HepG2 (cell line): ENCODE results near the gene ZCCHC10. TPM values are rescaled to one million over a fixed set of nuclear protein-coding genes. Genes with fewer than 3 reads are reported as not detected.

Experiments used
- CCAR2 ChIP-seq: fragments of 200-400 bp; formaldehyde crosslinking; optimal IDR thresholded peaks from 2 replicates; pipeline ENCODE3; 2018; ENCODE audit warnings: low read depth, mild to moderate bottlenecking, low read length, moderate library complexity
- DZIP1 ChIP-seq: sonication (generic); formaldehyde crosslinking; IDR thresholded peaks from 2 replicates; pipeline ENCODE4 v1.5.0; 2020; ENCODE audit warnings: mild to moderate bottlenecking, missing genetic modification reagents
- ELF4 ChIP-seq: sonication (generic); formaldehyde crosslinking; IDR thresholded peaks from 2 replicates; pipeline ENCODE4 v1.5.0; 2020; ENCODE audit warnings: missing genetic modification reagents, mild to moderate bottlenecking, moderate library complexity, borderline replicate concordance
- ERF ChIP-seq: IDR thresholded peaks from 2 replicates; pipeline ENCODE4 v1.6.1; 2018; ENCODE audit warnings: missing biosample characterization, missing genetic modification reagents
- FIP1L1 ChIP-seq: fragments of 200-400 bp; formaldehyde crosslinking; IDR thresholded peaks from 2 replicates; pipeline ENCODE4 v1.6.1; 2018; ENCODE audit warnings: low read depth, mild to moderate bottlenecking, low read length, moderate library complexity, borderline replicate concordance; ENCODE audit not compliant: insufficient read depth
- GABPB1 ChIP-seq: IDR thresholded peaks from 2 replicates; pipeline ENCODE4 v1.6.1; 2016; ENCODE audit warnings: mild to moderate bottlenecking, missing genetic modification reagents, moderate library complexity, missing compliant biosample characterization
- NFYB ChIP-seq: sonication (generic); formaldehyde crosslinking; IDR thresholded peaks from 2 replicates; pipeline ENCODE4 v1.4.0; 2020; ENCODE audit warnings: missing genetic modification reagents
- NR3C1 ChIP-seq: sonication (generic); formaldehyde crosslinking; IDR thresholded peaks from 2 replicates; pipeline ENCODE4 v1.4.0; 2020; ENCODE audit warnings: missing genetic modification reagents
- PLRG1 ChIP-seq: fragments of 450-650 bp; conservative IDR thresholded peaks from 2 replicates; pipeline ENCODE4 v1.6.1; 2016
- REL ChIP-seq: sonication (generic); formaldehyde crosslinking; conservative IDR thresholded peaks from 2 replicates; pipeline ENCODE4 v1.8.0; 2022; ENCODE audit warnings: mild to moderate bottlenecking, missing genetic modification reagents, moderate library complexity
- ZFAT ChIP-seq: sonication (generic); formaldehyde crosslinking; conservative IDR thresholded peaks from 2 replicates; pipeline ENCODE4 v1.8.1; 2023; ENCODE audit warnings: missing genetic modification reagents, inconsistent platforms
- ZMYM2 ChIP-seq: sonication (generic); formaldehyde crosslinking; IDR thresholded peaks from 2 replicates; pipeline ENCODE4 v1.8.0; 2022; ENCODE audit warnings: mild to moderate bottlenecking, missing genetic modification reagents
- ZNF530 ChIP-seq: sonication (generic); formaldehyde crosslinking; IDR thresholded peaks from 2 replicates; pipeline ENCODE4 v1.5.0; 2020; ENCODE audit warnings: low read depth, mild to moderate bottlenecking, missing genetic modification reagents
- ZNF615 ChIP-seq: sonication (generic); formaldehyde crosslinking; IDR thresholded peaks from 2 replicates; pipeline ENCODE4 v1.5.0; 2020; ENCODE audit warnings: mild to moderate bottlenecking, missing genetic modification reagents, borderline replicate concordance
- polyA plus RNA-seq, 8 experiments: library from polyadenylated mRNA; depleted of rRNA in 3 of 8; stranded (reverse) in 7 of 8; unstranded in 1 of 8; fragments of >200 nt; fragmentation: Illumina TruSeq in 4 of 8; extraction: Trizol in 4 of 8; gene quantifications; 2 replicates each; pipeline versions ENCODE4 v1.2.1 to v1.2.3, GENCODE V29; 2011 to 2016; ENCODE audit warnings: low read depth in 4 of 8, missing spikeins in 1 of 8, mixed read lengths in 1 of 8; ENCODE audit not compliant: insufficient read depth in 1 of 8
- total RNA-seq, 5 experiments: library from RNA; depleted of rRNA; stranded (reverse); fragments of >200 nt; fragmentation: Illumina TruSeq; extraction: Trizol; gene quantifications; 2 replicates each; pipeline ENCODE4 v1.2.3, GENCODE V29; 2016; ENCODE audit warnings: low read depth in 1 of 5
- TF ChIP-seq, protein P1 (sequence below): sonication (generic); formaldehyde crosslinking; IDR thresholded peaks from 2 replicates; pipeline ENCODE4 v1.4.0; 2020; ENCODE audit warnings: low read depth, mild to moderate bottlenecking, missing genetic modification reagents
- TF ChIP-seq, protein P2 (sequence below): sonication (generic); formaldehyde crosslinking; IDR thresholded peaks from 2 replicates; pipeline ENCODE4 v1.5.1; 2020; ENCODE audit warnings: mild to moderate bottlenecking, missing genetic modification reagents, moderate library complexity
- TF ChIP-seq, protein P3 (sequence below): sonication (generic); formaldehyde crosslinking; IDR thresholded peaks from 2 replicates; pipeline ENCODE4 v1.5.0; 2020; ENCODE audit warnings: missing genetic modification reagents
- TF ChIP-seq, protein P4 (sequence below): sonication (generic); formaldehyde crosslinking; conservative IDR thresholded peaks from 2 replicates; pipeline ENCODE4 v1.5.0; 2020; ENCODE audit warnings: missing genetic modification reagents

Gene ZCCHC10
- total and polyA plus RNA-seq, 2 of the 13 experiments (the other 11 are each of a cell fraction or from before 2014, with no cell fraction given): 40.7 to 48.2 TPM

- TF ChIP-seq ELF4 (CRISPR knock-in tag): peak; percentile 17; the same call in 1 of the 2 replicates
- TF ChIP-seq ZFAT (CRISPR knock-in tag): no peak
- TF ChIP-seq DZIP1: no peak
- TF ChIP-seq NR3C1 (CRISPR knock-in tag): no peak
- no peak for TF ChIP-seq ERF (CRISPR knock-in tag)
- TF ChIP-seq, protein P1, sequence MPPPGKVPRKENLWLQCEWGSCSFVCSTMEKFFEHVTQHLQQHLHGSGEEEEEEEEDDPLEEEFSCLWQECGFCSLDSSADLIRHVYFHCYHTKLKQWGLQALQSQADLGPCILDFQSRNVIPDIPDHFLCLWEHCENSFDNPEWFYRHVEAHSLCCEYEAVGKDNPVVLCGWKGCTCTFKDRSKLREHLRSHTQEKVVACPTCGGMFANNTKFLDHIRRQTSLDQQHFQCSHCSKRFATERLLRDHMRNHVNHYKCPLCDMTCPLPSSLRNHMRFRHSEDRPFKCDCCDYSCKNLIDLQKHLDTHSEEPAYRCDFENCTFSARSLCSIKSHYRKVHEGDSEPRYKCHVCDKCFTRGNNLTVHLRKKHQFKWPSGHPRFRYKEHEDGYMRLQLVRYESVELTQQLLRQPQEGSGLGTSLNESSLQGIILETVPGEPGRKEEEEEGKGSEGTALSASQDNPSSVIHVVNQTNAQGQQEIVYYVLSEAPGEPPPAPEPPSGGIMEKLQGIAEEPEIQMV: peak; percentile 66; the same call in 1 of the 2 replicates
- no peak for TF ChIP-seq FIP1L1
- no peak for TF ChIP-seq ZMYM2 (CRISPR knock-in tag)
- TF ChIP-seq NFYB (CRISPR knock-in tag): peak; percentile 3; the same call in 1 of the 2 replicates
- TF ChIP-seq REL: no peak
- no peak for TF ChIP-seq CCAR2
- TF ChIP-seq, protein P2, sequence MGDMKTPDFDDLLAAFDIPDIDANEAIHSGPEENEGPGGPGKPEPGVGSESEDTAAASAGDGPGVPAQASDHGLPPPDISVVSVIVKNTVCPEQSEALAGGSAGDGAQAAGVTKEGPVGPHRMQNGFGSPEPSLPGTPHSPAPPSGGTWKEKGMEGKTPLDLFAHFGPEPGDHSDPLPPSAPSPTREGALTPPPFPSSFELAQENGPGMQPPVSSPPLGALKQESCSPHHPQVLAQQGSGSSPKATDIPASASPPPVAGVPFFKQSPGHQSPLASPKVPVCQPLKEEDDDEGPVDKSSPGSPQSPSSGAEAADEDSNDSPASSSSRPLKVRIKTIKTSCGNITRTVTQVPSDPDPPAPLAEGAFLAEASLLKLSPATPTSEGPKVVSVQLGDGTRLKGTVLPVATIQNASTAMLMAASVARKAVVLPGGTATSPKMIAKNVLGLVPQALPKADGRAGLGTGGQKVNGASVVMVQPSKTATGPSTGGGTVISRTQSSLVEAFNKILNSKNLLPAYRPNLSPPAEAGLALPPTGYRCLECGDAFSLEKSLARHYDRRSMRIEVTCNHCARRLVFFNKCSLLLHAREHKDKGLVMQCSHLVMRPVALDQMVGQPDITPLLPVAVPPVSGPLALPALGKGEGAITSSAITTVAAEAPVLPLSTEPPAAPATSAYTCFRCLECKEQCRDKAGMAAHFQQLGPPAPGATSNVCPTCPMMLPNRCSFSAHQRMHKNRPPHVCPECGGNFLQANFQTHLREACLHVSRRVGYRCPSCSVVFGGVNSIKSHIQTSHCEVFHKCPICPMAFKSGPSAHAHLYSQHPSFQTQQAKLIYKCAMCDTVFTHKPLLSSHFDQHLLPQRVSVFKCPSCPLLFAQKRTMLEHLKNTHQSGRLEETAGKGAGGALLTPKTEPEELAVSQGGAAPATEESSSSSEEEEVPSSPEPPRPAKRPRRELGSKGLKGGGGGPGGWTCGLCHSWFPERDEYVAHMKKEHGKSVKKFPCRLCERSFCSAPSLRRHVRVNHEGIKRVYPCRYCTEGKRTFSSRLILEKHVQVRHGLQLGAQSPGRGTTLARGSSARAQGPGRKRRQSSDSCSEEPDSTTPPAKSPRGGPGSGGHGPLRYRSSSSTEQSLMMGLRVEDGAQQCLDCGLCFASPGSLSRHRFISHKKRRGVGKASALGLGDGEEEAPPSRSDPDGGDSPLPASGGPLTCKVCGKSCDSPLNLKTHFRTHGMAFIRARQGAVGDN (CRISPR knock-in tag): peak; percentile 87
- peak; percentile 44; the same call in 1 of the 2 replicates for TF ChIP-seq ZNF530 (CRISPR knock-in tag)
- TF ChIP-seq, protein P3, sequence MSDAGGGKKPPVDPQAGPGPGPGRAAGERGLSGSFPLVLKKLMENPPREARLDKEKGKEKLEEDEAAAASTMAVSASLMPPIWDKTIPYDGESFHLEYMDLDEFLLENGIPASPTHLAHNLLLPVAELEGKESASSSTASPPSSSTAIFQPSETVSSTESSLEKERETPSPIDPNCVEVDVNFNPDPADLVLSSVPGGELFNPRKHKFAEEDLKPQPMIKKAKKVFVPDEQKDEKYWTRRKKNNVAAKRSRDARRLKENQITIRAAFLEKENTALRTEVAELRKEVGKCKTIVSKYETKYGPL (CRISPR knock-in tag): peak; percentile 82
- TF ChIP-seq, protein P4, sequence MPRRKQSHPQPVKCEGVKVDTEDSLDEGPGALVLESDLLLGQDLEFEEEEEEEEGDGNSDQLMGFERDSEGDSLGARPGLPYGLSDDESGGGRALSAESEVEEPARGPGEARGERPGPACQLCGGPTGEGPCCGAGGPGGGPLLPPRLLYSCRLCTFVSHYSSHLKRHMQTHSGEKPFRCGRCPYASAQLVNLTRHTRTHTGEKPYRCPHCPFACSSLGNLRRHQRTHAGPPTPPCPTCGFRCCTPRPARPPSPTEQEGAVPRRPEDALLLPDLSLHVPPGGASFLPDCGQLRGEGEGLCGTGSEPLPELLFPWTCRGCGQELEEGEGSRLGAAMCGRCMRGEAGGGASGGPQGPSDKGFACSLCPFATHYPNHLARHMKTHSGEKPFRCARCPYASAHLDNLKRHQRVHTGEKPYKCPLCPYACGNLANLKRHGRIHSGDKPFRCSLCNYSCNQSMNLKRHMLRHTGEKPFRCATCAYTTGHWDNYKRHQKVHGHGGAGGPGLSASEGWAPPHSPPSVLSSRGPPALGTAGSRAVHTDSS (CRISPR knock-in tag): no peak
- no peak for TF ChIP-seq ZNF615
- TF ChIP-seq PLRG1: no peak
- TF ChIP-seq GABPB1 (CRISPR knock-in tag): peak; percentile 93
These were observed 25.4 kb upstream of the ZCCHC10 start, which contains the start of gene HSPA4 (continued) for GRCh38 chr5:133051542-133052316.
